IPS-18c (cell line): ENCODE results near the gene IL1A.
"Not testable (repeated sequence)": the region's sequence is repeated elsewhere in the genome, so short reads cannot be mapped to it uniquely, and the experiment has no call there.

ENCODE experiments used
- H3K4me3 ChIP-seq: 2 replicates; pipeline ENCODE4 v1.7.0; 2013; ENCODE audit warnings: low read depth, mild to moderate bottlenecking, low read length, moderate library complexity; ENCODE audit not compliant: insufficient read depth
- H3K9me3 ChIP-seq: one replicate; pipeline ENCODE4 v1.6.1; 2013; ENCODE audit warnings: mild to moderate bottlenecking, low read length, moderate library complexity; ENCODE audit not compliant: control insufficient read depth, insufficient read depth

IL1A gene

GRCh38 chr2:112784199-112785189 lies at the start of gene IL1A:
Gene IL1A (minus strand): TSS chr2:112784493. CDS start chr2:112783770, 723 bp downstream.
- Histone ChIP-seq H3K4me3 (no peak within 1 kb of the TSS), H3K9me3 (no peaks in the 10 kb centered on the region)

GRCh38 chr2:112833976-112834375 lies 49.7 kb upstream of the IL1A start:
- no peak overlapping the region for H3K4me3 ChIP-seq
- H3K9me3 ChIP-seq = no peaks in the 10 kb centered on the region

GRCh38 chr2:112833639-112833931 lies 49.3 kb upstream of the IL1A start:
- not testable (repeated sequence) for H3K4me3 ChIP-seq, H3K9me3 ChIP-seq

- no peak overlapping the region for H3K4me3 ChIP-seq
Observed at GRCh38 chr2:112832841-112833638, 48.7 kb upstream of the IL1A start.

GRCh38 chr2:112831946-112832840 lies 47.9 kb upstream of the IL1A start:
- Histone ChIP-seq H3K4me3 (no peak overlapping the region), H3K9me3 (no peaks in the 10 kb centered on the region)

More at GRCh38 chr2:112832841-112833638, 48.7 kb upstream of the IL1A start:
- no peaks in the 10 kb centered on the region for H3K9me3 ChIP-seq

GRCh38 chr2:112831513-112831845 lies 47.2 kb upstream of the IL1A start:
- Histone ChIP-seq H3K4me3 (no peak overlapping the region; the same call in 1 of the 2 replicates), H3K9me3 (no peaks in the 10 kb centered on the region)

- Histone ChIP-seq H3K4me3 (no peak overlapping the region; the same call in 1 of the 2 replicates), H3K9me3 (no peaks in the 10 kb centered on the region)
Observed at GRCh38 chr2:112830682-112831512, 46.6 kb upstream of the IL1A start.

- H3K4me3 ChIP-seq = no peak overlapping the region
- no peaks in the 10 kb centered on the region for H3K9me3 ChIP-seq
Observed at GRCh38 chr2:112829961-112830681, 45.8 kb upstream of the IL1A start.

GRCh38 chr2:112829101-112829960 lies 45.0 kb upstream of the IL1A start:
- Histone ChIP-seq H3K4me3 (no peak overlapping the region), H3K9me3 (no peaks in the 10 kb centered on the region)

GRCh38 chr2:112828251-112828691 lies 44.0 kb upstream of the IL1A start:
- H3K4me3 ChIP-seq = no peak overlapping the region
- no peaks in the 10 kb centered on the region for H3K9me3 ChIP-seq

GRCh38 chr2:112827604-112828185 lies 43.4 kb upstream of the IL1A start:
- H3K4me3 ChIP-seq = no peak overlapping the region
- H3K9me3 ChIP-seq = no peaks in the 10 kb centered on the region

GRCh38 chr2:112827009-112827408 lies 42.7 kb upstream of the IL1A start:
- no peaks in the 10 kb centered on the region for H3K9me3 ChIP-seq
- no peak overlapping the region for H3K4me3 ChIP-seq

- Histone ChIP-seq H3K4me3 (no peak overlapping the region), H3K9me3 (no peaks in the 10 kb centered on the region)
Observed at GRCh38 chr2:112825706-112826105, 41.4 kb upstream of the IL1A start.

- peaks cover 2% of the 10 kb centered on the region for H3K9me3 ChIP-seq
- H3K4me3 ChIP-seq = no peak overlapping the region
Observed at GRCh38 chr2:112824694-112825085, 40.4 kb upstream of the IL1A start.

GRCh38 chr2:112821682-112822081 lies 37.4 kb upstream of the IL1A start:
- H3K9me3 ChIP-seq = peaks cover 2% of the 10 kb centered on the region
- H3K4me3 ChIP-seq = no peak overlapping the region
